ENCODE measurements around the gene GLYATL1B.
"Not testable (repeated sequence)": the region's sequence is repeated elsewhere in the genome, so short reads cannot be mapped to it uniquely, and the experiment has no call there.

The GLYATL1B gene, protein sequence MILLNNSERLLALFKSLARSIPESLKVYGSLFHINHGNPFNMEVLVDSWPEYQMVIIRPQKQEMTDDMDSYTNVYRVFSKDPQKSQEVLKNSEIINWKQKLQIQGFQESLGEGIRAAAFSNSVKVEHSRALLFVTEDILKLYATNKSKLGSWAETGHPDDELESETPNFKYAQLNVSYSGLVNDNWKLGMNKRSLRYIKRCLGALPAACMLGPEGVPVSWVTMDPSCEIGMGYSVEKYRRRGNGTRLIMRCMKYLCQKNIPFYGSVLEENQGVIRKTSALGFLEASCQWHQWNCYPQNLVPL

GRCh38 chr11:59086007-59086406, at the start of gene GLYATL1B:
Gene GLYATL1B, plus strand, starts transcription at chr11:59086307. Its CDS starts 0 bp downstream, at chr11:59086307.
- DNase-seq: not testable (repeated sequence)

DNA sequence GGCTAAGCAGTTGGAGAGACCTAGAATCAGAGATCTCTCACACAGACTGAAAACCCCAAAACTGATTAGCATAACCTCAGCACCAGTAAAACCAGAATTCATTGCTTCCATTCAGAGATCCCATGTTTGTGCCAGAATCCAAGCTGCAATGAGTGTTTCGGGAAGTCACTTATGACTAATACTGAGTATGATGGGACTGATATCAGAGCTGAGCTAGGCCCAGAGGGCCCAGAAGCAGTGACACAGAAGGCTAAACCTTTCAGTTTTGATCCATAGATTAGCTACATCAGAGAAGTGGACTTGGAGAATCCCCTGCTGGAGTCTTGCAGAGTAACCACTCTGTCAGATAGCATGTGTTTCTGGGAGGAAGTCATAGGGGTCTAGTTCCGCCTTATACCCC, 49.6 kb upstream of the GLYATL1B start:
- DNase-seq: not testable (repeated sequence)

DNA sequence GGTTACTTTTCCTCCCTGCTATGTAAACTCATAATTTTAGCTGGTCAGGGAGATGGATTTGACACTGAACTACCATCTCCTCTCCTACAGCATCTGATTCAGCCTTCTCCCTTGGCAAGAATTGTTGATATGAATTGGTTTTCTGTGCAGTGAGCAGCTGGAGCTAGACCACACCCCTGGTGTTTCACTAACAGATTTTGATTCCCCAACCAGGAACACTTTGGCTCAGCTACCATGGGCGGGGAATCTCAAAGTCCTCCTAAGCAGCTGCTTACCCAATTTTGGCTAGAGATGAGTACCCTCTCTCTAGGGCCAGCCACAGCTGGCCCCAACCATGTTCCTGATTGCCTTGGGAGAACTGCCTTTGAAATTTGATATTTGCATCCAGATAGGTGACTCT, 48.7 kb upstream of the GLYATL1B start:
- DNase-seq: not testable (repeated sequence)

DNA sequence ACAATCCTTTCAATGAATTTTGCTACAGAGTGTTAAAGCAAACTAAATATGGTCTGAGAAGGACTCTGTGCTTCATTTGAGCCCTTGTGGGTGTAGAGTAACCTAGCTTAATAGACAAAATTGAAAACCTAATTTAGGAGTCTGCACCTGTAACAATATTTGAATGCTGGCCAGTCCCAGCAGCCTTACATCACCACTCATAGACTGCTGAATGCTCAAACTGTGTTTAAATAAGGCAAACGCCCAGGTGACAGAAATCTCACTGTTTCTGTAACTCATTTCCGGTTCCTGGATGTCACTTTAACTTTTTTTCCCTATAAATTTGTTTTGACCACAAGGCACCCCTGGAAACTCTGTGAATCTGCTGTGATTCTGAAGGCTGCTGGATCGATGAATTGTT, 45.5 kb upstream of the GLYATL1B start:
- no peak for DNase-seq

GRCh38 chr11:59051383-59051782, 34.7 kb upstream of the GLYATL1B start:
- DNase-seq: not testable (repeated sequence)

- DNase-seq: not testable (repeated sequence)
These were observed 33.8 kb upstream of the GLYATL1B start for GRCh38 chr11:59052355-59052754.

DNA sequence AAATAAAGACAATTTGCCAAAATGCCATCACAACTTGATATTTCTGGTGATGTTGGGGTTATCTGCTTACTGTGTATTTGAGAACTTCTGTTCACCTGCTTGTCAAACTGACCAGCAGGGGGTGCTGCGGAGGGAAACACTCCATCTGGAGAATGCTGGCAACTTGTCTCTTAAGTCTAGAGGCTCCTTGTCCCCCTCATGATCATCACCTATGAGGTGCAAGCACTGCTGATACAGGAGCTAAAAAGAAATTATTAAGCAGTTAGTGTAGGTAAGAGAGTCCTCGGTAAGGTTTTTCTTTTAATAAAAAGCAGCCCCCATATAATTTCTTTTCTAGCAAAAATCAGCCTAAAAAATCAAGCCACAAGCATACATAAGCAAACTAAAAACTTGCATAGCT, 32.7 kb upstream of the GLYATL1B start:
- peak; percentile 72 to 80 for DNase-seq

- peak; percentile 82 to 86 for DNase-seq
These were observed 27.7 kb upstream of the GLYATL1B start for GRCh38 chr11:59058120-59059033.

- not testable (repeated sequence) for DNase-seq
These were observed 26.0 kb upstream of the GLYATL1B start for GRCh38 chr11:59060096-59060495.

GRCh38 chr11:59062602-59063529, 23.2 kb upstream of the GLYATL1B start:
- no peak for DNase-seq

- DNase-seq: not testable (repeated sequence)
These were observed 21.9 kb upstream of the GLYATL1B start for GRCh38 chr11:59063996-59064727.

GRCh38 chr11:59069087-59069486, 17.0 kb upstream of the GLYATL1B start:
- no peak for DNase-seq

- DNase-seq: peak in 1 of 2 donors; percentile 20
These were observed 9.1 kb upstream of the GLYATL1B start for GRCh38 chr11:59076876-59077571.

GRCh38 chr11:59078435-59078834, 7.7 kb upstream of the GLYATL1B start:
- no peak for DNase-seq

- no peak for DNase-seq
These were observed 7.0 kb upstream of the GLYATL1B start for GRCh38 chr11:59079086-59079485.

GRCh38 chr11:59080421-59080820, 5.7 kb upstream of the GLYATL1B start:
- not testable (repeated sequence) for DNase-seq

GRCh38 chr11:59081430-59082020, 4.6 kb upstream of the GLYATL1B start:
- not testable (repeated sequence) for DNase-seq

DNA sequence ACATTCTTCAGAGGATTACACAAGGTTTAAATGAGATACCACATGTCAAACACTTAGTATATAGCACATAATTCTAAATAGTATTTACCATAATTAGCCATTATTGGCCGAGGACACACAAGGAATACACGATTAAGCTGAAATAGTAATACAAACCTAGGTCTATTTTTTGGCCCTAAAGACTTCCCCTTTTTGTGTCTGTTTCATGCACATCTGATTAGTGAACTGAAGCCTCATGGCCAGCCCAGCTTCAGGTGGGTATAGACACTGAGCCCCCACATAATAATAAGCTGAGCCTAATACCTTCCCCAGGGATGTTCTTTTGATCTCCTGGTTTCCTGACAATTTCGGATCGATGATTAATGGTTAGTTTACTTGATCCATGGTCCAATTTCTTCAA, 2.1 kb downstream of the GLYATL1B start:
- DNase-seq: no peak

DNA sequence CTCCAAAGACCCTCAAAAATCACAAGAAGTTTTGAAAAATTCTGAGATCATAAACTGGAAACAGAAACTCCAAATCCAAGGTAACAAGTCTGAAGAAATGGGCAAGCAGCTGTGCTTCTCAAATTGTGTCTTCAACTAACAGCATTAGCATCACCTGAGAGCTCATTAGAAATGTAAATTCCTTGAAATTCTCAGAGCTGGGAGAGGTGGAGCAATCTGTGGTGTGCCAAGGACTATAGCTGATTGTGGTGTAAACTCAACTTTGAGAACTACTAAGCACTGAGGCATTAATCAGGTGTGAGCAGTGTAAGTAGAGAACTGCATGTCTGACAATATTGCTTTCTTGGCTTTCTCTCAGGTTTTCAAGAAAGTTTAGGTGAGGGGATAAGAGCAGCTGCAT, 7.5 kb downstream of the GLYATL1B start:
- DNase-seq: not testable (repeated sequence)

GRCh38 chr11:59095225-59095624, 9.1 kb downstream of the GLYATL1B start:
- DNase-seq: peak in 1 of 2 donors; percentile 12

Data from CD4-positive, alpha-beta T cell treated with Interferon alpha-2 for 1 hour (primary cell).